ENCODE data around the gene TUBGCP3. TPM values are rescaled to one million over a fixed set of nuclear protein-coding genes. Genes with fewer than 3 reads are reported as not detected.

Gene TUBGCP3
- polyA plus RNA-seq, 1 donor from 2014 or later, result 20.3 TPM

DNA sequence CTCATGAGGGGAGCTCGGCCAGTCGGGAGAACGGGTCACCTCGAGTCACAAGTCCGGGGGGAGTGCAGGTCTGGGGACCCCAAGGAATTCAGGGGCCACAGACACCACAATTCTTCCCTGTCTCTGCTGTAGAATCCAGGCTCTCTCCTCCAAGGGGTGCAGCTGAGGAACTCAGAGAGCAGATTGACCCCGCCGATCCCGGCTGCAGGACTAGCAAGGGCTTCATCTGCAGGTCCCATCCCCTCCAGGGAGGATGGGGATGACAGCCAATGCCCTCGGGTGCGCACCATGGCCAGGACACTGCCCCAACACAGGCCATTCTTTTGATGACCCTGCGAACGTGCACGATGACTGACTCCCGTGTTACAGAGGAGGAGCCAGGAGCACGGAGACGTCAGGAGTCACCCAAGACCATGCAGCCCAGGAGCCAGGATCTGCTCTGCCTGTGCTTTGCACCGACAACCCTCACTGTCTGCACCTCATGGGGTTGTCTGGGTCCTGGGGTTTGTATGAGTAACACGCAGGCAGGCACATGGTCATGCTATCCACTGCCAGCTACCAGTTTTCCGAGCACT, 48.5 kb upstream of the TUBGCP3 start:
- no peaks in the 10 kb centered on the region for H3F3A ChIP-seq (ENCODE audit: insufficient read depth, low read length, poor library complexity, severe bottlenecking)
- H3K79me2 ChIP-seq (replicated peaks; ENCODE audit: insufficient read depth, low read length), result no peaks in the 10 kb centered on the region
- no peak for TF ChIP-seq MXI1 (conservative IDR thresholded peaks at IDR 0.05; ENCODE audit: poor library complexity, severe bottlenecking)
- TF ChIP-seq SMC3 (conservative IDR thresholded peaks at IDR 0.05; ENCODE audit: poor library complexity), result no peak
- no peak for TF ChIP-seq EZH2 (IDR thresholded peaks at IDR 0.05; ENCODE audit: borderline replicate concordance, insufficient read depth, low read length, poor library complexity, severe bottlenecking)
- TF ChIP-seq, protein P1, sequence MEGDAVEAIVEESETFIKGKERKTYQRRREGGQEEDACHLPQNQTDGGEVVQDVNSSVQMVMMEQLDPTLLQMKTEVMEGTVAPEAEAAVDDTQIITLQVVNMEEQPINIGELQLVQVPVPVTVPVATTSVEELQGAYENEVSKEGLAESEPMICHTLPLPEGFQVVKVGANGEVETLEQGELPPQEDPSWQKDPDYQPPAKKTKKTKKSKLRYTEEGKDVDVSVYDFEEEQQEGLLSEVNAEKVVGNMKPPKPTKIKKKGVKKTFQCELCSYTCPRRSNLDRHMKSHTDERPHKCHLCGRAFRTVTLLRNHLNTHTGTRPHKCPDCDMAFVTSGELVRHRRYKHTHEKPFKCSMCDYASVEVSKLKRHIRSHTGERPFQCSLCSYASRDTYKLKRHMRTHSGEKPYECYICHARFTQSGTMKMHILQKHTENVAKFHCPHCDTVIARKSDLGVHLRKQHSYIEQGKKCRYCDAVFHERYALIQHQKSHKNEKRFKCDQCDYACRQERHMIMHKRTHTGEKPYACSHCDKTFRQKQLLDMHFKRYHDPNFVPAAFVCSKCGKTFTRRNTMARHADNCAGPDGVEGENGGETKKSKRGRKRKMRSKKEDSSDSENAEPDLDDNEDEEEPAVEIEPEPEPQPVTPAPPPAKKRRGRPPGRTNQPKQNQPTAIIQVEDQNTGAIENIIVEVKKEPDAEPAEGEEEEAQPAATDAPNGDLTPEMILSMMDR (IDR thresholded peaks at IDR 0.05; ENCODE audit: poor library complexity, severe bottlenecking), result no peak
- no peak for TF ChIP-seq RAD21 (conservative IDR thresholded peaks at IDR 0.05)
- no peak for TF ChIP-seq POLR2AphosphoS5 (IDR thresholded peaks at IDR 0.05)
- TF ChIP-seq EP300 (conservative IDR thresholded peaks at IDR 0.05; ENCODE audit: poor library complexity, severe bottlenecking), result no peak
- no peak for TF ChIP-seq TAF1 (IDR thresholded peaks at IDR 0.05; ENCODE audit: low read depth)
- TF ChIP-seq, protein P2, sequence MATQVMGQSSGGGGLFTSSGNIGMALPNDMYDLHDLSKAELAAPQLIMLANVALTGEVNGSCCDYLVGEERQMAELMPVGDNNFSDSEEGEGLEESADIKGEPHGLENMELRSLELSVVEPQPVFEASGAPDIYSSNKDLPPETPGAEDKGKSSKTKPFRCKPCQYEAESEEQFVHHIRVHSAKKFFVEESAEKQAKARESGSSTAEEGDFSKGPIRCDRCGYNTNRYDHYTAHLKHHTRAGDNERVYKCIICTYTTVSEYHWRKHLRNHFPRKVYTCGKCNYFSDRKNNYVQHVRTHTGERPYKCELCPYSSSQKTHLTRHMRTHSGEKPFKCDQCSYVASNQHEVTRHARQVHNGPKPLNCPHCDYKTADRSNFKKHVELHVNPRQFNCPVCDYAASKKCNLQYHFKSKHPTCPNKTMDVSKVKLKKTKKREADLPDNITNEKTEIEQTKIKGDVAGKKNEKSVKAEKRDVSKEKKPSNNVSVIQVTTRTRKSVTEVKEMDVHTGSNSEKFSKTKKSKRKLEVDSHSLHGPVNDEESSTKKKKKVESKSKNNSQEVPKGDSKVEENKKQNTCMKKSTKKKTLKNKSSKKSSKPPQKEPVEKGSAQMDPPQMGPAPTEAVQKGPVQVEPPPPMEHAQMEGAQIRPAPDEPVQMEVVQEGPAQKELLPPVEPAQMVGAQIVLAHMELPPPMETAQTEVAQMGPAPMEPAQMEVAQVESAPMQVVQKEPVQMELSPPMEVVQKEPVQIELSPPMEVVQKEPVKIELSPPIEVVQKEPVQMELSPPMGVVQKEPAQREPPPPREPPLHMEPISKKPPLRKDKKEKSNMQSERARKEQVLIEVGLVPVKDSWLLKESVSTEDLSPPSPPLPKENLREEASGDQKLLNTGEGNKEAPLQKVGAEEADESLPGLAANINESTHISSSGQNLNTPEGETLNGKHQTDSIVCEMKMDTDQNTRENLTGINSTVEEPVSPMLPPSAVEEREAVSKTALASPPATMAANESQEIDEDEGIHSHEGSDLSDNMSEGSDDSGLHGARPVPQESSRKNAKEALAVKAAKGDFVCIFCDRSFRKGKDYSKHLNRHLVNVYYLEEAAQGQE (IDR thresholded peaks at IDR 0.05; ENCODE audit: borderline replicate concordance), result no peak
- no peaks in the 10 kb centered on the region for H3K9me3 ChIP-seq (ENCODE audit: low read length)
- H3K9ac ChIP-seq (ENCODE audit: low read length), result no peak overlapping the region
- no peak overlapping the region for H2AFZ ChIP-seq (ENCODE audit: low read depth, low read length)
- H3K9me2 ChIP-seq (ENCODE audit: insufficient read depth, low read length), result no peaks in the 10 kb centered on the region
- H3K4me2 ChIP-seq (ENCODE audit: low read length), result no peak overlapping the region
- no peak overlapping the region for H3K4me3 ChIP-seq (ENCODE audit: low read length)
- no peak overlapping the region for H3K27ac ChIP-seq (ENCODE audit: low read length)
- H3K27me3 ChIP-seq (ENCODE audit: insufficient read depth, low read depth, low read length), result no peaks in the 10 kb centered on the region
- no peaks in the 10 kb centered on the region for H4K20me1 ChIP-seq (ENCODE audit: insufficient read depth)
- H3K36me3 ChIP-seq (ENCODE audit: insufficient read depth, low read length), result no peaks in the 10 kb centered on the region

DNA sequence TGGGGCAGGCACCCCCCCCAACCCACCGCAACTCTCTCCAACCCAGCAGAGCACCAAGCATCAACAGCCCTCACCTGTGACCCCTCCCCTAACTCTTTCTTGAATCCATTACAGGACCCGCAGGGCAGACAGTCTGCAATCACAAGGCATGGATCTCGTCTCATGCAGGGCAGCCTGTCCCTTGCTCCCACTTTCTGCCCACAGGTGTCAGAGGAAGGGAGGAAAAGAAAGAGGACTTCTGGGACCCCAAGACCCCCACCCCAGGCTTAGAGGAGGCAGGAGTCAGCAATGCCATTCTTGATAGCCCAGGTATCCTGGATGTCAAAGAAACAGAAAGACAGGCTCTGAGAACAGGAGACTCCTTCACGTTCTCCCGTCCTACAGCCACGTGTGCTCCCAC, 47.4 kb upstream of the TUBGCP3 start:
- Histone ChIP-seq H3K9ac (ENCODE audit: low read length) (no peak overlapping the region), H3K9me3 (ENCODE audit: low read length) (no peaks in the 10 kb centered on the region), H3K27me3 (ENCODE audit: insufficient read depth, low read depth, low read length) (no peaks in the 10 kb centered on the region), H3F3A (ENCODE audit: insufficient read depth, low read length, poor library complexity, severe bottlenecking) (no peaks in the 10 kb centered on the region), H3K9me2 (ENCODE audit: insufficient read depth, low read length) (no peaks in the 10 kb centered on the region), H3K4me2 (ENCODE audit: low read length) (no peak overlapping the region), H3K36me3 (ENCODE audit: insufficient read depth, low read length) (no peaks in the 10 kb centered on the region), H4K20me1 (ENCODE audit: insufficient read depth) (no peaks in the 10 kb centered on the region), H3K27ac (ENCODE audit: low read length) (no peak overlapping the region), H3K79me2 (replicated peaks; ENCODE audit: insufficient read depth, low read length) (no peaks in the 10 kb centered on the region), H3K4me3 (ENCODE audit: low read length) (no peak overlapping the region), H2AFZ (ENCODE audit: low read depth, low read length) (no peak overlapping the region)
- TF ChIP-seq SMC3 (conservative IDR thresholded peaks at IDR 0.05; ENCODE audit: poor library complexity), result no peak
- TF ChIP-seq POLR2AphosphoS5 (IDR thresholded peaks at IDR 0.05), result no peak
- TF ChIP-seq EP300 (conservative IDR thresholded peaks at IDR 0.05; ENCODE audit: poor library complexity, severe bottlenecking), result no peak
